Activated T-cell treated with anti-CD3 and anti-CD28 coated beads, Interleukin-2, amount 50 U/mL, for 24 hours (primary cell): Measurements from ENCODE around the gene ZC3H4.
"Not testable (repeated sequence)": the region's sequence is repeated elsewhere in the genome, so short reads cannot be mapped to it uniquely, and the experiment has no call there.

Experiments used
- DNase-seq: peaks from one replicate; pipeline ENCODE4 v3.0.0-alpha.2; 2020
- H3K27ac Mint-ChIP-seq: 2 replicates; pipeline ENCODE4 v1.8.0; 2020; ENCODE audit warnings: mild to moderate bottlenecking, mixed read lengths
- H3K27me3 Mint-ChIP-seq: 2 replicates; pipeline ENCODE4 v1.8.0; 2020; ENCODE audit warnings: mixed read lengths
- H3K36me3 Mint-ChIP-seq: 2 replicates; pipeline ENCODE4 v1.8.0; 2020; ENCODE audit warnings: low read depth, mixed read lengths
- H3K4me1 Mint-ChIP-seq: 2 replicates; pipeline ENCODE4 v1.8.0; 2020; ENCODE audit warnings: low read depth, mixed read lengths
- H3K4me3 Mint-ChIP-seq: 2 replicates; pipeline ENCODE4 v1.8.0; 2020; ENCODE audit warnings: mild to moderate bottlenecking, moderate library complexity, mixed read lengths
- H3K9me3 Mint-ChIP-seq: 2 replicates; pipeline ENCODE4 v1.8.0; 2020; ENCODE audit warnings: mixed read lengths

Gene ZC3H4

DNA sequence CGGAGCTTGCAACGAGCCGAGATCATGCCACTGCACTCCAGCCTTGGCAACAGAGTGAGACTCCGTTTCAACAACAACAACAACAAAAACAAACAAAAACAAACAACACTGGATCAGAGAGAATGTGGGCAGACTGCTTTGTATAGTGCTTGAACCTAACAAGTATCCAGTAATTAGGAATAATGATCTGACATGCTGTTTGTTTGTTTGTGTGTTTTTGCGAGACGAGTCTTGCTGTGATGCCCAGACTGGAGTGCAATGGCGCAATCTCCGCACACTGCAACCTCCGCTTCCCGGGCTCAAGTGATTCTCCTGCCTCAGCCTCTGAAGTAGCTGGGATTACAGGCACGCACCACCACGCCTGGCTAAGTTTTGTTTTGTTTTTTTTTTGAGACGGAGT is 31.1 kb upstream of the ZC3H4 start:
- no peak for DNase-seq
- Mint-ChIP-seq H3K27me3 (no peaks in the 10 kb centered on the region), H3K27ac (peak overlapping the region; percentile 26), H3K4me1 (peaks cover 67% of the 10 kb centered on the region), H3K36me3 (peaks cover 84% of the 10 kb centered on the region), H3K9me3 (no peaks in the 10 kb centered on the region), H3K4me3 (no peak overlapping the region)

DNA sequence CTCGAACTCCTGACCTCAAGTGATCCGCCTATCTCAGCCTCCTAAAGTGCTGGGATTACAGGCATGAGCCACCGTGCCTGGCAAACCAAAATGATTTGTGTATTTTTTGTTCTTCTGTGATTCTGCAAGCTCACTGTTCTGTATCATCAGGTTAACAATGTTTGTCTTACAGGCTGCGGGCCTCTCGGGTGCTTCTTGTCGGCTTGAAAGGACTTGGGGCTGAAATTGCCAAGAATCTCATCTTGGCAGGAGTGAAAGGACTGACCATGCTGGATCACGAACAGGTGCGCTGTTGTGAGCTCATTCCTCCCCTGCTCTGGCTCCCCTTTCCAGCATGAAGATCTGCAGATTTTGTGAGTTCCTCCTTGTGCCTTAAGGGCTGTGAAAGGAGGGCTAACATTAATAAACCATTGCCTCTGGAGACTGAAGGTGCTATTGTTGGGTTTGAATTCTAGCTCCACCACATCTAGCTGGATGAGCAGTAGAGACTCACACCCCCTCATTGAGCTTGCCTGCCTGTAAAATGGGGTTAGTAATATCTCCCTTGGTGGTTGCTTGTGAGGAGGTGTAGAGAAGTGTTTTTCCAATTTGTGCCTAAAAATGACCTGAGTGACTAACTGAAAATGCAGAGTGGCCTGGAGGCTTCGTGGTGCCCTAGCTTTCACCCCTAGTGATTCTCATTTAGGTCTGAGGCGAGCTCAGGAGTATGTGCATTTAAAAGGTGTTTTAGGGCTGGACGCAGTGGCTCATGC is 29.9 kb upstream of the ZC3H4 start:
- Mint-ChIP-seq H3K36me3 (peaks cover 84% of the 10 kb centered on the region), H3K9me3 (no peaks in the 10 kb centered on the region), H3K4me1 (peaks cover 67% of the 10 kb centered on the region), H3K27me3 (no peaks in the 10 kb centered on the region), H3K27ac (peak overlapping the region; percentile 75), H3K4me3 (no peak overlapping the region)
- no peak for DNase-seq

DNA sequence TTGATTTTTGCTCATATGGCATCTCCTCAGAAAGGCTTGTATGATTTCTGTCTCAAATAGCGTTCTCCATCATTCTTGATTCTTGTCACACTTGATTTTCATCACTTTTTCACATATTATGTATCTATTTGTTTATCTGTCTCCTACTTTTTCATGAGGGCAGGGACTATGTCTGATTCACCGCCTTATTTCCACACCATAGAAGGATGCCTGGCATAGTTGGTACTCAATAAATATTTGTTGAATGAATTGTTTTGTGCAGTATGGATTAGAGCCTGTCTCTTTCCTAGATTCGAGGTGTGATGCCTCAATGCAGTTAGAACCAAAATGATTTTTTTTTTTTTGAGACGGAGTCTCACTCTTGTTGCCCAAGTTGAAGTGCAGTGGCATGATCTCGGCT is 29.2 kb upstream of the ZC3H4 start:
- Mint-ChIP-seq H3K9me3 (no peaks in the 10 kb centered on the region), H3K27me3 (no peaks in the 10 kb centered on the region), H3K36me3 (peaks cover 84% of the 10 kb centered on the region), H3K4me3 (no peak overlapping the region), H3K4me1 (peaks cover 62% of the 10 kb centered on the region), H3K27ac (no peak overlapping the region)
- no peak for DNase-seq

GRCh38 chr19:47141695-47142094 is 28.1 kb upstream of the ZC3H4 start:
- no peaks in the 10 kb centered on the region for H3K9me3 Mint-ChIP-seq

DNA sequence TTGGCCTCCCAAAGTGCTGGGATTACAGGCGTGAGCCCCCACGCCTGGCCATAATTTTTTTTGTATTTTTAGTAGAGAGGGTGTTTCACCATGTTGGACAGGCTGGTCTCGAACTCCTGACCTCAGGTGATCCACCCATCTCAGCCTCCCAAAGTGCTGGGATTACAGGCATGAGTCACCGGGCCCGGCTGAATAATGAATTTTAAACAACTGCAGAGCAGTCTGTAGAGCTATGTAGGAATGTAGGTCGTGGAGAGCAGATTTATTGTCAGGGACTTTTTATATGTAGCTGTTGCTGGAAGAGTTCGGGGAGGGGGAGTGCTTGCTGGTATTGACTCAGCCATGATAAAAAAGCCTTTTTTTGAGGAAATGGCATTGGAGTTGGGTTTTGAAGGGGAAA is 27.7 kb upstream of the ZC3H4 start:
- not testable (repeated sequence) for DNase-seq, H3K9me3 Mint-ChIP-seq, H3K27me3 Mint-ChIP-seq, H3K4me3 Mint-ChIP-seq
- Mint-ChIP-seq H3K4me1 (peaks cover 55% of the 10 kb centered on the region), H3K27ac (peak overlapping the region; percentile 7), H3K36me3 (peaks cover 84% of the 10 kb centered on the region)

More at GRCh38 chr19:47141695-47142094, 28.1 kb upstream of the ZC3H4 start:
- H3K27ac Mint-ChIP-seq = peak overlapping the region; percentile 59
- H3K36me3 Mint-ChIP-seq = peaks cover 85% of the 10 kb centered on the region
- no peaks in the 10 kb centered on the region for H3K27me3 Mint-ChIP-seq
- H3K4me1 Mint-ChIP-seq = peaks cover 59% of the 10 kb centered on the region
- no peak for DNase-seq
- H3K4me3 Mint-ChIP-seq = no peak overlapping the region

DNA sequence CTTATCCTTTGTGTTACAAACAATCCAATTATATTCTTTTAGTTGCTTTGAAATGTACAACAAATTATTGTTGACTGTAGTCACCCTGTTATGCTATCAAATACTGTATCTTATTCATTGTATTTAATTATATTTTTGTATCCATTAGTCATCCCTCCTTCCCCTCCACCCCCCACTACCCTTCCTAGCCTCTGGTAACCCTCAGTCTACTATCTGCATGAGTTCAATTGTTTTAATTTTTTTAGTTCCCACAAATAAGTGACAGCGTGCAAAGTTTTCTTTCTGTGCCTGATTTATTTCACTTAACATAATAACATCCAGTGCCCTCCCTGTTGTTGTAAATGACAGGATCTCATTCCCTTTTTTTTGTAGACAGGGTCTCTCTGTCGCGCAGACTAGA is 21.6 kb upstream of the ZC3H4 start:
- Mint-ChIP-seq H3K9me3 (peaks cover 3% of the 10 kb centered on the region), H3K36me3 (peaks cover 86% of the 10 kb centered on the region), H3K4me1 (peaks cover 61% of the 10 kb centered on the region), H3K27ac (peak overlapping the region; percentile 69), H3K27me3 (no peaks in the 10 kb centered on the region), H3K4me3 (peak overlapping the region; percentile 13)
- DNase-seq = no peak

DNA sequence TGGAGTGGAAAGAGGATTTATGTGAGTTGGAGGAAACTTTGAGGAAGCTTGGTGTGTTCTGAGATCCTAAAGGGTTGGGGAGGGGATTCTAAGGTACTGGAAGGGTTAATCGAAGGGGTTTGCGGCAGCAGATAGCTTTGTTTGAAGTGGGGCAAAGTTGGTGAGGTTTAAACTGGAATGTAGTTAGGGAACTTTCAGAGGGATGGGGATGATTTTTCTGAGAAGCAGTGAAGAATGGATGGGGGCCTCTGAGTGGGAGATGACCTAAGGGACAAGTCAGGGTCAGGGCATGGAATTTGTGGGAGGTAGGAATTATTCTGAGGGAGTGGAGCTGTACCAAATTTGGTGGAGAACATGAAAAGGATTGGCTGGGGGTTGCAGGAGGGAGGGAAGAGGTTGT is 21.0 kb upstream of the ZC3H4 start:
- no peak for DNase-seq
- Mint-ChIP-seq H3K27ac (peak overlapping the region; percentile 50), H3K4me3 (peak overlapping the region; percentile 99)

GRCh38 chr19:47133021-47133471 is 19.5 kb upstream of the ZC3H4 start:
- Mint-ChIP-seq H3K4me3 (peak overlapping the region; percentile 99), H3K27ac (peak overlapping the region; percentile 98), H3K36me3 (peaks cover 71% of the 10 kb centered on the region), H3K4me1 (peaks cover 54% of the 10 kb centered on the region), H3K27me3 (no peaks in the 10 kb centered on the region), H3K9me3 (peaks cover 3% of the 10 kb centered on the region)
- no peak for DNase-seq

More for the DNA sequence above, 21.0 kb upstream of the ZC3H4 start:
- H3K9me3 Mint-ChIP-seq = peaks cover 3% of the 10 kb centered on the region
- H3K4me1 Mint-ChIP-seq = peaks cover 61% of the 10 kb centered on the region
- H3K36me3 Mint-ChIP-seq = peaks cover 86% of the 10 kb centered on the region
- no peaks in the 10 kb centered on the region for H3K27me3 Mint-ChIP-seq

DNA sequence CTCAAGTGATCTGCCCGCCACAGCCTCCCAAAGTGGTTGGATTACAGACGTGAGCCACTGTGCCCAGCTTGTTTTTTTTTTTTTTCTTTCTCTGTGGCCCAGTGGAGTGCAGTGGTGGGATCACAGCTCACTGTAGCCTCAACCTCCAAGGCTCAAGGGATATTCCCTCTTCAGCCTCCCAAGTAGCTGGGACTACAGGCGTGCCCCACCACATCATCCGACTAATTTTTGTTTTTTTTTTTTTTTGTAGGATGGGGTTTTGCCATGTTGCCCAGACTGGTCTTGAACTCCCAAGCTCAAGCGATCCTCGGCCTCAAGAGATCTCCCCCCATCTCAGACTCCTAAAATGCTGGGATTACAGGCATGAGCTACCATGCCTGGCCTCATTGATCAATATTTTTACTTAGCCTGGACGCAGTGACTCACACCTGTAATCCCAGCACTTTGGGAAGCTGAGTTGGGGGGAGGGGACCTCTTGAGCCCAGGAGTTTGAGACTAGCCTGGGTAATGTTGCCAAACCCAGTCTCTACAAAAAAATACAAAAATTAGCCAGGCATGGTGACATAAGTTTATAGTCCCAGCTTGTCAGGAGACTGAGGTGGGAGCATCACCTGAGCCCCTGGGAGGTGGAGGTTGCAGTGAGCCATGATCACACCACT is 18.7 kb upstream of the ZC3H4 start:
- Mint-ChIP-seq H3K27ac (peak overlapping the region; percentile 98), H3K4me1 (peaks cover 54% of the 10 kb centered on the region), H3K9me3 (peaks cover 3% of the 10 kb centered on the region), H3K36me3 (peaks cover 63% of the 10 kb centered on the region), H3K27me3 (no peaks in the 10 kb centered on the region), H3K4me3 (peak overlapping the region; percentile 99)
- no peak for DNase-seq

- Mint-ChIP-seq H3K36me3 (peaks cover 50% of the 10 kb centered on the region), H3K4me3 (peak within 1 kb of the TSS; percentile 99), H3K4me1 (peaks cover 47% of the 10 kb centered on the region), H3K9me3 (peaks cover 3% of the 10 kb centered on the region), H3K27me3 (no peaks in the 10 kb centered on the region), H3K27ac (peak within 1 kb of the TSS; percentile 98)
- peak; percentile 95 for DNase-seq
Measured at GRCh38 chr19:47130589-47131227, 17.1 kb upstream of the ZC3H4 start, which contains the start of gene SAE1. Gene SAE1 (plus strand): TSS chr19:47130835. CDS start chr19:47130931, 96 bp downstream.

GRCh38 chr19:47130120-47130588 is 16.6 kb upstream of the ZC3H4 start:
- Mint-ChIP-seq H3K4me3 (peak overlapping the region; percentile 99), H3K9me3 (peaks cover 3% of the 10 kb centered on the region), H3K27ac (peak overlapping the region; percentile 98), H3K27me3 (no peaks in the 10 kb centered on the region), H3K36me3 (peaks cover 45% of the 10 kb centered on the region), H3K4me1 (peaks cover 44% of the 10 kb centered on the region)
- DNase-seq = no peak

GRCh38 chr19:47129579-47129978 is 16.0 kb upstream of the ZC3H4 start:
- peaks cover 3% of the 10 kb centered on the region for H3K9me3 Mint-ChIP-seq
- no peak overlapping the region for H3K27ac Mint-ChIP-seq
- DNase-seq = no peak
- H3K27me3 Mint-ChIP-seq = no peaks in the 10 kb centered on the region
- no peak overlapping the region for H3K4me3 Mint-ChIP-seq
- H3K36me3 Mint-ChIP-seq = peaks cover 41% of the 10 kb centered on the region
- peaks cover 41% of the 10 kb centered on the region for H3K4me1 Mint-ChIP-seq

DNA sequence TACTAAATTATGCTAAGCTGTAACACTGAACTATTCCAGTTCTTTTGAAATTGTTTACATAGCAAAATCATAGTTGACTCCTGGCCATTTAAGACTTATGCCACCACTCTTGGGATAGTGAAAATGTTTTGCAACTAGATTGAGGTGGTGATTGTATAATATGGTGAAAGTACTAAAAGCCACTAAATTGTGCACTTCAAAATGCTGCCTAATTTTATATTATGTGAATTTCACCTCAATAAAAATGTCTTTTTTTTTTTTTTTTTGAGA is 12.0 kb upstream of the ZC3H4 start:
- Mint-ChIP-seq H3K27ac (no peak overlapping the region), H3K9me3 (peaks cover 3% of the 10 kb centered on the region), H3K36me3 (peaks cover 3% of the 10 kb centered on the region), H3K27me3 (no peaks in the 10 kb centered on the region), H3K4me3 (no peak overlapping the region), H3K4me1 (peaks cover 7% of the 10 kb centered on the region)
- DNase-seq = no peak

DNA sequence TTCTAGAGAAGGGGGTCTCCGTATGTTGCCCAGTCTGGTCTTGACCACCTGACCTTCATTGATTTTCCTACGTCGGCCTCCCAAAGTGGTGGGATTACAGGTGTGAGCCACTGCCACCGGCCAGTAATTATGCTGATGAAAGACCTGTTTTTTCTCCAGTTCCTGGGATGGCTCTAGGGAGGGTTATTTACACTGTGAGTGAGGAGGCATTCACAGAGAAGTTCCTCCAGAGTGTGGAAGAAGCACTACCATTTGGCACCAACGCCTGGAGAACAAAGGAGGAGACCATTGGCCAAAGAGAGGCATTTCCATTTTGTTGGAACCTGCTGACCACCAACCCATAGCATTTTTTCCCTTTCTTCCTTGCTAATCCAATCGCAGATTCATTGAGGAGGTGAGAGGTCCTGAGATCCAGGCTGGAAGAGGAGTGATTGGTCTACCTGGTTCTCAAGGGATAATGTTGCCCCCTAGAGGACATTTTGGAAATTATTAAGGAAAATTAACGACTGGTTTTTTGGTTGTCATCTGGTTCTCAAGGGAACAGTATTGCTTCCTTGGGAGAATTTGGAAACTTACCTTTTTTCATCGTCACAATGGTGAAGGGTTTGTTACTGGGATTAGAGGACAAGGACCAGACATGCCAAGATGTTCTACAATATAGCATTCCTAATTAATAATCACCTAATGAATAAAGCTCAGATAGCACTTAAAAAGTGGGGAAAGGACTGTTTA is 11.5 kb upstream of the ZC3H4 start:
- Mint-ChIP-seq H3K9me3 (no peaks in the 10 kb centered on the region), H3K27ac (no peak overlapping the region), H3K36me3 (no peaks in the 10 kb centered on the region), H3K27me3 (no peaks in the 10 kb centered on the region), H3K4me1 (peaks cover 3% of the 10 kb centered on the region), H3K4me3 (no peak overlapping the region)
- peak; percentile 38 for DNase-seq
